Gastroesophageal sphincter (tissue), 3 donors: ENCODE results near the gene GAGE12E.
"Not testable (repeated sequence)": the region's sequence is repeated elsewhere in the genome, so short reads cannot be mapped to it uniquely, and the experiment has no call there.

ENCODE experiments used
- CTCF ChIP-seq, 4 experiments: fragments of 200-600 bp in 2 of 4; fragments of 450-650 bp in 2 of 4; sonication (generic) in 1 of 4; IDR thresholded peaks; one replicate each; pipeline ENCODE4 v1.5.1; 2017 to 2019; ENCODE audit warnings: antibody characterized with exemption in 4 of 4, mild to moderate bottlenecking in 2 of 4, moderate library complexity in 2 of 4
- EP300 ChIP-seq: sonication (generic); formaldehyde crosslinking; IDR thresholded peaks from one replicate; pipeline ENCODE4 v1.6.1; 2017; ENCODE audit warnings: antibody characterized with exemption, mild to moderate bottlenecking
- POLR2A ChIP-seq, 2 donors: fragments of 450-650 bp; IDR thresholded peaks; one replicate each; pipeline ENCODE4 v1.6.1; 2017; ENCODE audit warnings: antibody characterized with exemption in 2 of 2, mild to moderate bottlenecking in 2 of 2, moderate library complexity in 1 of 2

GRCh38 chrX:49568728-49569127, 17.6 kb downstream of the GAGE12E start:
- not testable (repeated sequence) for TF ChIP-seq CTCF (IDR thresholded peaks at IDR 0.05); EP300; POLR2A (IDR thresholded peaks at IDR 0.05)
